GM21786 (cell line): ENCODE measurements around the gene SERPINF2.
"Not testable (repeated sequence)": the region's sequence is repeated elsewhere in the genome, so short reads cannot be mapped to it uniquely, and the experiment has no call there.

Experiments
- ATAC-seq: cut with Tn5 transposase; IDR thresholded peaks from one replicate; pipeline ENCODE4 v1.9.1; 2021; ENCODE audit not compliant: unreplicated experiment

SERPINF2 gene

GRCh38 chr17:1742371-1743087 is at the start of gene SERPINF2:
Gene SERPINF2, plus strand, starts transcription at chr17:1742871. Its CDS starts 2,125 bp downstream, at chr17:1744996.
- ATAC-seq: no peak

DNA sequence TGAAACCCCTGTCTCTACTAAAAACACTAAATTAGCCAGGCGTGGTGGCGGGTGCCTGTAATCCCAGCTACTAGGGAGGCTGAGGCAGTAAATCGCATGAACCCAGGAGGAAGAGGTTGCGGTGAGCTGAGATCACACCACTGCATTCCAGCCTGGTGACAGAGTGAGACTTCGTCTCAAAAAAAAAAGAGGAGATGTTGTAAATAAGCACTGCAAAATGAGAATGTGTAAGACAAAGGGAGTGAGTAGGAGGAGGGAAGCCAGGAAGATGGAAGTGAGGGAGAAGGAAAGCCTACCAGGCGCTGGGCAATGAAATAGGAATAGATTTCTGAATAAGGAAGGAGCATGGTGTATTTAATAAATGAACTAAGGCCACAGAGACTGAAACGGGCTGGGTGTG is 49.3 kb upstream of the SERPINF2 start:
- no peak for ATAC-seq

DNA sequence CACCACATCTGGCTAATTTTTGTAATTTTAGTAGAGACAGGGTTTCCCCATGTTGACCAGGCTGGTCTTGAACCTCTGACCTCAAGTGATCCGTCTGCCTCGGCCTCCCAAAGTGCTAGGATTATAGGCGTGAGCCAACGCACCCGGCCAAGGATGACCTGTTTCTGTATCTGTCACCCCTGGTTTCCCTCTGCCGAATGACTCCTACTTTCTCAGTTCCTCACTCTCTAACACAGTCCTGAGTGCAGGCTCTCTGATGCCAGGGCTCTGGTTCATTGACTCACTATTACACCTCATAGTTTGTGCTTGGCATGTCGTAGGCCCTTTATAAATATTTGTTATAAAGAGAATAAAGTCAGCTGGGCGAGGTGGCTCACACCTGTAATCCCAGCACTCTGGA is 47.3 kb upstream of the SERPINF2 start:
- no peak for ATAC-seq

- no peak for ATAC-seq
These were observed 45.0 kb upstream of the SERPINF2 start for GRCh38 chr17:1697681-1698080.

DNA sequence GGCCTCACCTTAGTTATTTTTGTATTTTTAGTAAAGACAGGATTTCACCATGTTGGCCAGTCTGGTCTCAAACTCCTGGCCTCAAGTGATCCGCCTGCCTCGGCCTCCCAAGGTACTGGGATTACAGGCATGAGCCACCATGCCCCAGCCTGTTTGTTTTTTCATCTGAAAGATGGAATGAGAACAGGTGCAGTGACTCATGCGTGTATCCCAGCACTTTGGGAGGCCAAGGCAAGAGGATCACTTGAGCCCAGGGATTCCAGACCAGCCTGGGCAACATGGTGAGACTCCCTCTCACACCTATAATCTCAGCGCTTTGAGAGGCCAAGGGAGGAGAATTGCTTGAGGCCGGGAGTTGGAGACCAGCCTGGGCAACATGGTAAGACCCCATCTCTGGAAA is 42.8 kb upstream of the SERPINF2 start:
- not testable (repeated sequence) for ATAC-seq

DNA sequence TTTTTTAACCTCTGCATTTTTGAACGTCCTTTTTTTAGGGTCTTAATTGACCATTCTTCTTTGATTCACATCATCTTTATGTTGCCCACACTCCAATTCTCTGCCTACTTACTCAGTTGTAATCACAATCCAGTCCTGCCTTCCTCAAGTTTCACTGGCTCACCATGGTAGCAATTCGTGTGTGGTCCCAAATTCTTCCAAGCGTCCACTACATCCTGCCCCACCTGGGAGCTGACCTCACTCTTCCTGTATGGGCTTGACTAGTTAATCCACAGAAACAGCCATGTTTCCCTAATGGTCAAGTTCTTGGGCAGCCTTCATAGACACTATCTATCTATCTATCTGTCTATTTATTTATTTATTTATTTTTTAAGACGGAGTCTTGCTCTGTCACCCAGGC is 39.6 kb upstream of the SERPINF2 start:
- no peak for ATAC-seq

DNA sequence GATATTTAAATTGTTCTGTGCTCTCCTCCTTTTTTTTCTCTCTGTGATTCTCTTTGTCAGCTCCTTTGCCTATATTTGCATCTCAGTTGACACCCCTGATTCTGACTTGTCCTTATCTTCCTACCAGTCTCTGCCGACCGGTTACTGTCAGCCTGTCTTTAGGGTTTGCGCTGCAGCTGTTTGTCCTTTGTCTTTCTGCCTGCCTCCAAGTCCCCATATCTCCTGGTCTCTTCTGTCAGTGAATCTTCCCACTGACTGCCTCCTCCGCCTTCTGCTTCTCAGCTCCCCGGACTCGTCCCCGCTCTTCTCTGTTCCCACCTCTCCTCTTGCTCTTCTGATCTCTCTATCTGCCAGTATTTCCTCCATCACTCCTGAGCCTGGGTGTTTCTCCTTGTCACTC is 37.7 kb upstream of the SERPINF2 start:
- no peak for ATAC-seq

DNA sequence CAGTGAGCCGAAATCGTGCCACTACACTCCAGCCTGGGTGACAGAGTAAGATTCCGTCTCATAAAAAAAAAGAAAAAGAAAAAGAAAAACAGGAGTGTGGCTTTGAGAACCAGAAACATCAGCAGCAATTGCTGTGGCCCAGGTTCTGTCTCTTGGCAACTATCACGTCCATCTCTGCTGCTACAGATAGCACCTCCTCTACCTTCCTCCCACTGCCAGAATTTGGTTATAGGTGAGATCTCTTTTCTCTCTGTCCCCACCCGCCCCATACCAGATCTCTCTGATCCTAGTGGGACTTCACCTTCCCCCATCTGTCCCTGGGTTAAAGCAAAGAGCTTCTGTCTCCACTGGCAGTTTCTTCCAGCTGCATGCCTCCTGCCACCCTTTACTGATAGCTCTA is 35.6 kb upstream of the SERPINF2 start:
- ATAC-seq: no peak

GRCh38 chr17:1708791-1709346 is 33.8 kb upstream of the SERPINF2 start:
- ATAC-seq: not testable (repeated sequence)

DNA sequence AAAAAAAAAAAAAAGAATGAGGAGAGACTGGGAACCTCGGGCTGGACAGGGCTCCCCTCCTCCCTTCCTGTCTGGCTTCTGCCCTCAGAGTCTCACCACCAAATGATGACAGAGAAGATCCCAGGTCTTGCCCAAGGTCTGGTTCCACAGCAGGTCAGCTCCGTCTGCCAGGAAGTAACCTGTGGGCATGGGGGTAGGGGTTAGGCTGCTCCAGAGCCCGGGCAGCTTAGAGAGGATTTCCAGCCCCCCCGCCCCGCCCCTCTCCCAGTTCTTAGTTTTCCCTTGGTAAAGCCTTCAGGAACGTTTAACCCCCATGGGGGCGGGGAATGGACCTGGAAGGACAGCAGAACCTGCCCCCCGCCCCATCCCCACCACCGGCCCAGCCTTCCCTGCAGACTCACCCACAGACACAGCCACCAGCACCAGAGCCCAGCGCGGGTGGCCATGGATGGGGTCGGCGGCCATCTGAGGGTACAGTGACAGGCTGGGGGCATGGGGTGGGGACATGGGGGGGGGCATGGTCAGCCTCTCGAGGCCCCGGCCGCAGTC is 33.2 kb upstream of the SERPINF2 start:
- no peak for ATAC-seq

DNA sequence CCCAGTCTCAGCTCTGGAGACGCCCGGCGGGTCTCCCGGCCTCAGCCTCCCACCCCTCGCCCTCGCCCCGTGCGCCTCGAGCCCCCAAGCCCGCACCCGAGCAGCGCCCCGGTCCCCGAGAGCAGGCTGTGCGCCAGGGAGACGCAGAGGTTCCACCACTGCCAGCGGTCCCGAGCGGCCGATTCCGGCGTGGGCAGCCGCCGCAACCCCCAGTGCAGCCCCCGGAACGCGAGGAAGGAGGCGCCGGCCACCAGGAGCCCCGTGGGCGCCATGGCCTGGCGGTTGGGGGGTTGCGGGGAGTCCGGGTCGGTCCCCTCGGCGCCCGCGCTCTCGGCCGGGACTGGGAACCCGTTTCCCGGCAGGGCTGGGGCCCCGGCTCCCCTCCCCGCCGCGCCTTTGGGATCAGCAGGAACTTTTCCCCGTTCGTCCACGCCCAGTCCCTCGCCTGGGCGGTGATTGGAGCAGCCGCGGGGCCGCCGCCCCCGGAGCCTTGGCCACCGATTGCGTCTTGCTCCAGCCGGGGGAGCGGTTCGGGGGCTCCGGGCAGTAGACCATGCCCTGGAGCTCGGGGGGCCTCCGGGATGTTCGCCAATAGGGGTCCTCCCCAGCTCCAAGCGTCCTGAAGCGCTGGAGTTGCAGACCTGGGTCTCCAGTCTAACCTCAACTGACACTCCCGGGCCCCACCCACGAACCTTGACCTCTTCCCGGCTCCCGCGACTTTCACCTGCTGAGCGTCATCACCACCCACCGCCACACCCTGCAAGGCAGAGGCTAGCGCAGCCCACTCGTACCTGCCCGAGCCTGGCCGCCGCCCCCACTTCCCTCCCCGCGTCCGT is 32.5 kb upstream of the SERPINF2 start, which contains the start of gene TLCD2:
Gene TLCD2 (minus strand): TSS at position 407 of the 836 bp plus-strand sequence. CDS start 135 bp downstream, at position 272.
- ATAC-seq: no peak

DNA sequence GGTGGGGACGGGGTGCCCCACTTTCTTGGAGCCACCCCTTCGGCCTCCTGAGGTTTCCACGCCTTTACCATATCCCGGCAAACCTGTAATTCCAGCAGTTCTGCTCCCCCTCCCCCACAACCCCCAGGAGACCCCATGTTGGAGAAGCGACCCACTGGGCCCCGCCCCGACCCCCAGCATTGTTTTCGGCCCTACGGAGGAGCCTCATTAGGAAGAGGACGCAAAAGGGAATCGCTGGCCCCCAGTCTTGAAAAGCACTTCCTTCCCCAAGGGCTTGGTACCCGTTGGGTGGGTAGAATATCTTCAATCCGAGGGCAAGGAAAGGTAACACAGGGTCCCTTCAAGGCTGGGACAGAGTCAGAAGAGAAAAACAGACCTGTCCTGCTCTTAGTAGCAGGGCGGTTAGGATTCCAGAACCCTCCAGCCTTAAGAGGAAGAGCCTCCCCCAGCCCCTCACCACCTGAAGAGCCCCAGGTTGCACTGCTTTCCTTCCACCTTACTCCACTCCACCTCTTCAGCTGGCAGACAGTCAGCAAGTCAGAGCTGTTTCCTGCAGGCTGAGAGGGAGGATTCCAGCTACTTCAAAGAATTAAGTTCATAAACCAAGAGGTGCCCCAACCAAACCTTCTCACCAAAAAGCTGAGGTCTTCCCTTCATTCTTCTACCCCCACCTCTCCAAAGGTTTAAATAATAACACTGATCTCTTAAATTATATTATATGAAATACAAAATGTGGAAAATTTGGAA is 31.7 kb upstream of the SERPINF2 start:
- ATAC-seq: no peak

DNA sequence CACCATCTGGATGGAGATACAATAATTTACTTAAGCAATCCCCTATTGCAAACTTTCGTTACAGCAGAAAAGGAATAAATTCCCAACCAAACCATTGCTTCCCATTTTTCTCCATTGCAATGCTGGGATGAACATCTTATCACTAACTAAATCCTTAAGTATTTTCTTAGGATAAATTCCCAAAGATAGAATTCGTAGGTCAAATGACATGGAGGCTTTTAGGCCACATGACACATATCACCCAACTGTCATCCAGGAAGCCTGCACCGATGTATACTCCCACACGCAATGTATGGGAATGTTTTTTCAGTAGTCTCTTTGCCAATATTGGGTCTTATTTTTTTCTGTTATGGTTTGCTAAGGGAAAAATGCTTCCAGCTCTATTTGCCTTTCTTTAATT is 30.9 kb upstream of the SERPINF2 start:
- ATAC-seq: no peak

- ATAC-seq: no peak
These were observed 30.4 kb upstream of the SERPINF2 start for GRCh38 chr17:1712271-1712670.

- no peak for ATAC-seq
These were observed 29.4 kb upstream of the SERPINF2 start for GRCh38 chr17:1713160-1713877.

- no peak for ATAC-seq
These were observed 28.7 kb upstream of the SERPINF2 start for GRCh38 chr17:1713878-1714426.

DNA sequence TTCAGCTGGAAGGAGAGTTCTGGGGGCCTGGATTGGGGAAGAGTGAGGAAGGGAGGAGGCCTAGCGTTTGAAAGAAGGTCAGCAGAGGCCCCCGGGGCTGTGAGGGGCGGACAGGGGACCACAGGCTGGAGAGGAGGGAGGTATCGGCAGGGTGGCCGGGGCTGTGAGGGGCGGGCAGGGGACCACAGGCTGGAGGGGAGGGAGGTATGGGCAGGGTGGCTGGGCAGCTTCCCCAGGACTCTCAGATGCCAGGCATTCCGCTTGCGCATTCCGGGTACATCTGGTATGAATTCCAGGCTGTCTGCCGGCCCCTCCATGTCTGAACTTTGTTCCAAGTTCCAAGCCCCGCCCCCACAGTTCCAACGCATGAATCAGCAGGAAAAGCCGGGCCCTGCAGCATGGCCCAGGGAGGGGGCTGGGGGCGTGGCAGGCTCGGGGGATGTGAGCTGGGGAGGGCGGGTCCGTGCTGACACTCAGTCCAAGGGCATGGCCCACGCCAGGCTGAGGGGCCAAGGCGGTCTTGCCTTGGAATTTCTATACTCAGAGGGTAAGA is 28.2 kb upstream of the SERPINF2 start:
- ATAC-seq: no peak

DNA sequence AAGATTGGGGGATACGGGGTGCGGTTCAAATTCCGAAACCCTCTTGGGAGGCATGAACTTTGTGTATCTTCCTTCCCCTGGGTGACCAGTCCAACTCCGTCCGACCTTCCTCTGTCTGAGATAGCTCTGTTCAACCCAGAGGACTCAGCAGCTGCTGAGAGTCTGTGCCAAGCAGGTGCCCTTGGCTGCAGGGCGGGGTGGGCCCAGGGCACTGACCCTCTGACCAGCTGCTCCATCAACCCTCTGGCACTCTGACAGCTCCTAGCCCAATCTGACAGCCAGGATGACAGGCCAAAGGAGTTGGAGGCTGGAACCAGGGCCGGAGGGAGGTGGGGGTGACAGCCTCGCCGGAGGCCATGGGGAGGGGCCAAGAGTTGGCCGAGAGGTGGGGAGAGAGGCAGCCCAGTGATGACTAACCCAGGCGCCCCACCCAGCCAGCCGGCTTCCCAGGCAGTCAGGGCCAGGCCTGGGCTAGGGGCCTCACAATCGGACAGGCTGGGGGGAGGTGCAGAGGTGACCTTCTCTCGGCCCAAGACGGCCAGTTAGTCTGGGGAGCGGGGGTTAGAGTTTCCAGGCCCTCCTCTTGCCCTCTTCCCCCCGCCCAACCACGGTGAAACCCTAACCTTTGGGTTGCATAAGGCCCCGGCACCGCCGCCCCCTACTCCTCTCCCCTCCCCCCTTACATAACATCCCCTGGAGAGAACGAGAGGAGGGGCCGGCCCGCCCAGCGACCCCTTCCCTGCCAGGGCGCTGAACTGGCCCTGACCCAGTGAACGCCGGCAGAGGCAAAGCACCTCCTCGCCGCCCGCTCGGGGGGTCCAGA is 27.5 kb upstream of the SERPINF2 start:
- no peak for ATAC-seq

DNA sequence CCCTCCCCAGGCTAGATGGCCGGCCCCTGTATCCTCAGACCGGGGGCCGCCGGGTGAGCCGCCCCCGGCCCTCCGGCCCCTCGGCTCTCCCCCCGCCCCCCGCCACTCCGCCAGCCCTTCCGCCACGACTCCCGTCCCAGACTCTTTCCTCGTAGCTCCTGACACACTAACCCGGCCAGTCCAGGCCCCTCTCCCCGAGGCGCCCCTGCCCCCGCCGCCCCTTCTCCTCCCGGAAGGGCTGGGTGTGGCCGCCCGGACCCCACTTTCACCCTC is 26.9 kb upstream of the SERPINF2 start:
- ATAC-seq: no peak
